Thyroid gland (tissue), 4 donors: ENCODE measurements around the gene SLC6A6. TPM values are rescaled to one million over a fixed set of nuclear protein-coding genes. Genes with fewer than 3 reads are reported as not detected.

Experiments used
- DNase-seq, 2 donors: peaks; one replicate each; pipeline ENCODE4 v3.0.0-alpha.2; 2019
- H3K27ac ChIP-seq, 3 donors: fragments of 200-600 bp; sonication (generic); 1 replicate in 2 of 3; 2 replicates in 1 of 3; pipeline ENCODE4 v1.5.1; 2016 to 2019; ENCODE audit warnings: mild to moderate bottlenecking in 1 of 3, moderate library complexity in 1 of 3
- H3K27me3 ChIP-seq: fragments of 200-600 bp; sonication (generic); one replicate; pipeline ENCODE4 v1.5.1; 2019
- H3K36me3 ChIP-seq, 2 donors: fragments of 200-600 bp; sonication (generic); one replicate each; pipeline ENCODE4 v1.5.1; 2016 to 2019
- H3K4me1 ChIP-seq, 2 donors: fragments of 200-600 bp; sonication (generic); one replicate each; pipeline ENCODE4 v1.5.1; 2017 to 2019
- H3K4me3 ChIP-seq, 3 donors: fragments of 200-600 bp; sonication (generic); replicated peaks in 1 of 3; 1 replicate in 2 of 3; 2 replicates in 1 of 3; pipeline ENCODE4 v1.5.1; 2016; ENCODE audit warnings: mild to moderate bottlenecking in 1 of 3
- H3K9me3 ChIP-seq: fragments of 200-600 bp; sonication (generic); one replicate; pipeline ENCODE4 v1.5.1; 2017
- POLR2A ChIP-seq, 2 donors: fragments of 450-650 bp; IDR thresholded peaks; one replicate each; pipeline ENCODE4 v1.6.1; 2017; ENCODE audit warnings: antibody characterized with exemption in 2 of 2, mild to moderate bottlenecking in 2 of 2, moderate library complexity in 1 of 2
- WGBS, 2 donors: methylation state at CpG; one replicate each; pipeline ENCODE4 v1.1.5; 2017; 5-methylcytosine and 5-hydroxymethylcytosine counted together
- intact Hi-C: fragments of 100-400 bp; cut with DNase I; formaldehyde crosslinking; loops from one replicate; pipeline ENCODE4 v1.15.1; 2023
- total RNA-seq, 4 donors: library from RNA; depleted of rRNA; stranded (reverse); fragments of >200 nt; gene quantifications; one replicate each; pipeline ENCODE4 v1.2.3, GENCODE V29; 2016
- TF ChIP-seq, protein P1 (sequence below), 6 experiments: fragments of 200-600 bp in 3 of 6; fragments of 450-650 bp in 3 of 6; sonication (generic) in 3 of 6; IDR thresholded peaks; one replicate each; pipeline ENCODE4 v1.5.1; 2016 to 2019; ENCODE audit warnings: antibody characterized with exemption in 6 of 6, mild to moderate bottlenecking in 2 of 6, inconsistent platforms in 1 of 6, moderate library complexity in 1 of 6

The SLC6A6 gene
- total RNA-seq, 4 donors from 2014 or later: 42.7 to 98.0 (median 72.5) TPM

DNA sequence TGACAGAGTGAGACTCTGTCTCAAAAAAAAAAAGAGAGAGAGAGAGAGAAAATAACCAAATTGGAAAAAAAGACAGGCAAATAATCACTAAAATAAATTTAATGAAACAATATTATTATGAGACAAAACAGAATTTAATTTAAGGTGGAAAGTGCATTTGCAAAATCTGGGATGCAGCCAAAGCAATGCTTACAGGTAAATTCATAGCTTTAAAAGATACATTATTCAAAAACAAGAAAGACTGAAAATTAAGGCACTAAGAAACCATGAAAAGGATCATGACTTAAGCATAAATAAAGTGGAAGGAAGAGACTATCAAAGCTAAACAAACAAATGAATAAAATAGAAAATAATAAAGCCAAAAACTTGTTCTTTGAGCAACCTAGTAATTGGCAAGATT is 100.1 kb downstream of the SLC6A6 start:
- H3K4me3 ChIP-seq: no peak overlapping the region
- H3K27me3 ChIP-seq: no peaks in the 10 kb centered on the region
- no peak overlapping the region for H3K27ac ChIP-seq
- H3K36me3 ChIP-seq: no peaks in the 10 kb centered on the region
- intact Hi-C loops: no loop called here
- no peak for DNase-seq
- TF ChIP-seq, protein P1, sequence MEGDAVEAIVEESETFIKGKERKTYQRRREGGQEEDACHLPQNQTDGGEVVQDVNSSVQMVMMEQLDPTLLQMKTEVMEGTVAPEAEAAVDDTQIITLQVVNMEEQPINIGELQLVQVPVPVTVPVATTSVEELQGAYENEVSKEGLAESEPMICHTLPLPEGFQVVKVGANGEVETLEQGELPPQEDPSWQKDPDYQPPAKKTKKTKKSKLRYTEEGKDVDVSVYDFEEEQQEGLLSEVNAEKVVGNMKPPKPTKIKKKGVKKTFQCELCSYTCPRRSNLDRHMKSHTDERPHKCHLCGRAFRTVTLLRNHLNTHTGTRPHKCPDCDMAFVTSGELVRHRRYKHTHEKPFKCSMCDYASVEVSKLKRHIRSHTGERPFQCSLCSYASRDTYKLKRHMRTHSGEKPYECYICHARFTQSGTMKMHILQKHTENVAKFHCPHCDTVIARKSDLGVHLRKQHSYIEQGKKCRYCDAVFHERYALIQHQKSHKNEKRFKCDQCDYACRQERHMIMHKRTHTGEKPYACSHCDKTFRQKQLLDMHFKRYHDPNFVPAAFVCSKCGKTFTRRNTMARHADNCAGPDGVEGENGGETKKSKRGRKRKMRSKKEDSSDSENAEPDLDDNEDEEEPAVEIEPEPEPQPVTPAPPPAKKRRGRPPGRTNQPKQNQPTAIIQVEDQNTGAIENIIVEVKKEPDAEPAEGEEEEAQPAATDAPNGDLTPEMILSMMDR (IDR thresholded peaks at IDR 0.05): no peak
- TF ChIP-seq POLR2A (IDR thresholded peaks at IDR 0.05): no peak
- H3K4me1 ChIP-seq: no peaks in the 10 kb centered on the region
- H3K9me3 ChIP-seq: no peaks in the 10 kb centered on the region

DNA sequence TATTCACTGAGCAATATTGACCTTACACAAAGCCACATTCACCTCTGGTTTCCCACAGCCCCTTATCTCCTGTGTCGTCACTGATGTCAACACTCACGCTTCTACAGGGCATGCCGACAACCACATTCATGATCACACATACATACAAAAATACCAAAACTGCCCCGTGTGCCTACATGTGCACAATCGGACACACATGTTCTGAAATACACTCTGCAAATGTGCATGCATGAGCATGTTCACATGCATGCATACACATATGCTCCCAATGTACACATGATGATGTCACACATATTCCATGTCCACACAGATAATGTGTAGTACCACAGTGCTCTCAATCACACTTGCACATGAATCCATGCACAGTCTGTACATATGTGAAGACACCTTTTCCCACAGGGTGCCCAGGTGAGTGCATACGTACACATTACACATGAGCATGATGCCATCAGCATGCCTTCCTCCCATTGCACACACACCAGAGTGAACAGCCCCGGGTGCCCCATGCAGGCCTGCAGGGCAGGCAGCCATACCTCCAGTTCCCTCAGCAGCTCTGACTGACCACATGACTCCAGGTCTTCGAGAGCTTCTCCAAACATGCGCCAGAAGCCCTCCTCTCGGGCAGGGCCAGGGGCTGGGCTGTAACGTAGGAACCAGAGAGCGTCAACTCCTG is 100.8 kb downstream of the SLC6A6 start:
- intact Hi-C loops: no loop called here
- TF ChIP-seq, protein P1 (IDR thresholded peaks at IDR 0.05): no peak
- TF ChIP-seq POLR2A (IDR thresholded peaks at IDR 0.05): no peak
- WGBS, 2 donors: 96 to 99% methylated on average over 9 to 10 of the region's 12 CpGs
- H3K27me3 ChIP-seq: no peaks in the 10 kb centered on the region
- H3K4me1 ChIP-seq: no peaks in the 10 kb centered on the region
- H3K27ac ChIP-seq: no peak overlapping the region
- H3K9me3 ChIP-seq: no peaks in the 10 kb centered on the region
- H3K36me3 ChIP-seq: no peaks in the 10 kb centered on the region
- no peak overlapping the region for H3K4me3 ChIP-seq
- no peak for DNase-seq

DNA sequence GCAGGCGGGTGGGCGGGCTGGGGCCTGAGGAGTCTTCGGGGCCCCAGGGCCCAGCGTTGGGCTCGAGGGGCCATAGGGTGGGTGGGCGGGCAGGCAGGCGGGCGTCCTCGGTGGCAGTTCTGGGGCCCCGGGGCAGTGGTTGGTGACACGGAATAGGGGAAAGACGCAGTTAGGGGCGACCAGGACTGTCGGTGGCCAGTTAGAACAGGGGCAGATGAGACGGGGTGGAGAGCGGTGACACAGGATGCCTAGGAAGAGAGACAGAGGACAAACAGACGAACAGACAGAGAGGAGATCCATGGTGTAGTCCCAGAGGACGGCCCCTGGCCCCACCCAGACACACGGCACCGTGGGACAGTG is 101.3 kb downstream of the SLC6A6 start:
- TF ChIP-seq, protein P1 (IDR thresholded peaks at IDR 0.05): no peak
- TF ChIP-seq POLR2A (IDR thresholded peaks at IDR 0.05): no peak
- Histone ChIP-seq H3K27ac (no peak overlapping the region), H3K36me3 (no peaks in the 10 kb centered on the region), H3K4me1 (peaks cover 0 to under 1% of the 10 kb centered on the region in 2 donors), H3K4me3 (no peak overlapping the region), H3K27me3 (no peaks in the 10 kb centered on the region), H3K9me3 (no peaks in the 10 kb centered on the region)
- DNase-seq: no peak
- 88 to 95% methylated on average over 17 to 20 of the region's 20 CpGs for WGBS, 2 donors
- intact Hi-C loops: no loop called here

DNA sequence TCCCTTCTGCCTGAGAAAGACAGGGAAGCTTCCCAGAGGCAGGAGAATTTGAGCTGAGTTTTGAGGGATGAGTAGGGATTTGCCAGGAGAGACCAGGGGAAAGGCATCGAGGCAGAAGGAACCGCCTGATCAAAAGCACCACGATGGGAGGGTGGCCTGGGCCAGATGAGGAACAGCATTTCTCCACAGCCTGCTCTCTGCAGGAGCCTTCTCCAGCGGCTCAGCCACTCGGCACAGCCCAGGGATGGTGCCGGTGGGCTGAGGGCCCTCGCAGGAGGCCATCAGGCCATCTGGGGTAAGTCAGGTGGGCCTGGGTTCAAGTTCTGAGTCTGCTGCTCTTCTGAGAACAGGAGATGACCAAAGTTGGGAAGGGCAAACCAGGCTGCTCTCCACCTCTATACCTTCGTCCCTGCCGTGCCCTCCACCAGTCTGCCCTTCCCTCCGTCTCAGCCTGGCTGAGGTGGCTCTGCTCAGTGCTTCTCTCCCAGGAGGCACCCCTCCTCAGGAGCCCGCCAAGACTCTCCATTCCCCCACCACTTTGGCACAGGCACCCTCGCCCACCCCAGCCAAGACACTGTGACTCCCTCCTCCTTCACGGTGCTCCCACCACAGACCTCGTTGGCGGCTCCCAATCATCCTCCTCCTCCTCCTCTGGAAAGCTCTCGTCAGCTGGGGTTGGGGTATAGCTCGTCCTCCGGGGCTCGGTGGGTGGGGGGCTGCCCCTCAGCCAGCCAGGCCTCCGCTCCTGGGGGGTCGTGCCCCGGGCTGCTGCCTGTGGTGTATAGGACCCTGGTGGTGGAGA is 102.8 kb downstream of the SLC6A6 start:
- Histone ChIP-seq H3K4me3 (no peak overlapping the region), H3K36me3 (no peaks in the 10 kb centered on the region), H3K27me3 (no peaks in the 10 kb centered on the region), H3K9me3 (no peaks in the 10 kb centered on the region), H3K4me1 (peaks cover 0 to 5% of the 10 kb centered on the region in 2 donors), H3K27ac (no peak overlapping the region)
- 86 to 89% methylated on average over 18 to 21 of the region's 22 CpGs for WGBS, 2 donors
- no peak for TF ChIP-seq POLR2A (IDR thresholded peaks at IDR 0.05)
- TF ChIP-seq, protein P1 (IDR thresholded peaks at IDR 0.05): no peak
- intact Hi-C loops: no loop called here
- no peak for DNase-seq
